LNCaP clone FGC (cell line): ENCODE results near the gene PSMB2.

Source experiments
- DNase-seq: peaks from one replicate; pipeline ENCODE4 v3.0.0-alpha.2; 2011; ENCODE audit warnings: low read depth
- H3K4me3 ChIP-seq: 2 replicates; pipeline ENCODE4 v1.5.1; 2011; ENCODE audit warnings: mild to moderate bottlenecking, low read depth, low read length, control low read depth
- CTCF ChIP-seq: IDR thresholded peaks from 2 replicates; pipeline ENCODE4 v1.5.1; 2012; ENCODE audit warnings: mild to moderate bottlenecking; ENCODE audit not compliant: control insufficient read depth, insufficient read depth; ENCODE audit errors: extremely low read depth

PSMB2 gene

GRCh38 chr1:35623832-35624231, 17.5 kb downstream of the PSMB2 start:
- TF ChIP-seq CTCF, result no peak
- DNase-seq, result no peak
- no peak overlapping the region for H3K4me3 ChIP-seq

- DNase-seq, result no peak
- no peak overlapping the region for H3K4me3 ChIP-seq
- no peak for TF ChIP-seq CTCF
Observed at GRCh38 chr1:35622510-35623178, 18.7 kb downstream of the PSMB2 start.

DNA sequence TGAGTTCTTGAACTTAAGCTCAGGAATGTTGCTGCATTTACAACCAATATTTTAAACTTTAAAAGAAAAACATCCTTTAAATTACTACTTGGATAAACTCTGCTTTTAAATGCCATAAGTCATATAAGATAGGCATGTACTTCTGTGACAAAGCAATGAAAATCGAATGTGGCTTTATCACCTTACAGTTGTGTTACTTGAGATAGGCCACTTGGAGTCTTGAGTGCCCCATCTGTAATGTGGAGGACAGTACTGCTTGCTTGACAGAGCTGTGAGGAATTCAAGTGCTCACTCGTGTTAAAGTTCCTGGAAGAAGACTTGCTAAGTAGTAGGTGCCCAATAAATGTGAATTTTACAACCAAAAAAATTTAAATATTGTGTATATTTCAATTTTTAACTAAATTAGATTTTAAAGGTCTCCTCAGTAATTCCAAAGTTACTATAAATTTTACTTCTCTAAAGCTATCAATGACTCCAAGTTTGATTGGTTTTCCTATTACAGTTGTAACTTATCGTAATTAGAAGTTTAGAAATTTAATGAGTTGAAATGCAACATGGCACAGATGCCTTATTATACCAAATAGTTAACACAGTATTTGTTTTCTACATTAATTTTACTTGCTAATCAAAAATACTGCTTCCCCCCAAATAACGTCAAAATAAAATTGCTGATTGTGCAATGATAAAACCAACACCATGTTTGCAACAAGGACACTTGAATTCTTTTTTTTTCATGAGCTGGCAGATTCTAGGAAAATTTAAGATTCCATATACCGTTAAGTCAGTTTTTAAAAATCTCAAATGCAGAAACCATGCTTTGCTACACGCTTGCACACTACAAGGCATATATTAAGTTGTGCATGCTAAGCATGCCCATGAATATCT, 21.8 kb downstream of the PSMB2 start:
- no peak for TF ChIP-seq CTCF
- H3K4me3 ChIP-seq, result no peak overlapping the region
- no peak for DNase-seq

DNA sequence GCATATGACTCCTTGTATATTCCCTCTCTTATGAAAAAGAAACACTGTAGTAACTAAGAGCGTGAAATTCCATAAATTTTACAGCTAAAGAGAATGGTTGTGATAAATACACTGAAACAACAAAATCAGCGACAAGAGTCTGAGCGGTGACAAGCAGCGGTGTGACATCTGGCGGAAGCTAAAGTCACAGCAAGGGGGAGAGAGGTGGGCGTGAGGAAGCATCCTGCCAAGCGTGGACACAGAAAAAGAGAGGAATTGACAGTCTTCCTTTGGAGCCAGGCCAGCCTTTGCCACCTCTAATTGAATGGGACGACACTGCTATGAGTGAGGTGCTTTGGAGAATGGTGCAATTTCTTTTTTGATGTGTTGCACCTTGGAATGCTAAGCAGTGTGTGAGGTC, 25.9 kb downstream of the PSMB2 start:
- no peak overlapping the region for H3K4me3 ChIP-seq
- TF ChIP-seq CTCF, result no peak
- DNase-seq, result no peak

DNA sequence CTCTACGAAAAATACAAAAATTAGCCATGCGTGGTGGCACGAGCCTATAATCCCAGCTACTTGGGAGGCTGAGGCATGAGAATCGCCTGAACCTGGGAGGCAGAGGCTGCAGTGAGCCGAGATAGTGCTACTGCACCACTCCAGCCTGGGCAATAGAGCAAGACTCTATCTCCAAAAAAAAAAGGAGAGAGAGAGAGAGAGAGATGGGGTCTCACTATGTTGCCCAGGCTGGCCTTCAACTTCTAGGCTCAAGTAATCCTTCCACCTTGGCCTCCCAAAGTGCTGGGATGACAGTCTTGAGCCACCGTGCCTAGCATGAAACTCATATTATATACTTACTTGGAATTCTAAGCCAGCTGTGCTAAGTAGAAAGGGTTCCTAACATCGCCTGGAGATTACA, 29.7 kb downstream of the PSMB2 start:
- TF ChIP-seq CTCF, result no peak
- no peak for DNase-seq
- H3K4me3 ChIP-seq, result no peak overlapping the region

GRCh38 chr1:35605867-35606182, 35.5 kb downstream of the PSMB2 start:
- H3K4me3 ChIP-seq, result no peak overlapping the region
- DNase-seq, result no peak
- no peak for TF ChIP-seq CTCF
